Keratinocyte (primary cell): ENCODE results near the gene NAA15. TPM values are rescaled to one million over a fixed set of nuclear protein-coding genes. Genes with fewer than 3 reads are reported as not detected.

Experiments used
- DNase-seq: peaks from one replicate; pipeline ENCODE4 v3.0.0-alpha.2; 2011; ENCODE audit warnings: low read depth, missing footprints, low spot score
- FAIRE-seq: peaks from 2 replicates; lab custom pipeline; 2011; peaks lifted over from hg19 to GRCh38; lab: Jason Lieb, UNC
- H2AFZ ChIP-seq: 2 replicates; pipeline ENCODE4 v1.6.0; 2012; ENCODE audit warnings: low read length, control low read depth, inconsistent platforms; ENCODE audit not compliant: control insufficient read depth
- H3K27ac ChIP-seq: 2 replicates; pipeline ENCODE4 v1.5.1; 2011; ENCODE audit warnings: low read length; ENCODE audit not compliant: control insufficient read depth, insufficient read depth
- H3K27me3 ChIP-seq: 3 replicates; pipeline ENCODE4 v1.6.0; 2011; ENCODE audit warnings: low read length; ENCODE audit not compliant: control insufficient read depth, insufficient read depth; ENCODE audit errors: extremely low read depth
- H3K36me3 ChIP-seq, 2 experiments: 2 replicates in 1 of 2; 3 replicates in 1 of 2; pipeline ENCODE4 v1.5.1; 2011; ENCODE audit warnings: low read length in 2 of 2, mild to moderate bottlenecking in 1 of 2; ENCODE audit not compliant: control insufficient read depth in 2 of 2, insufficient read depth in 2 of 2; ENCODE audit errors: extremely low read depth in 1 of 2
- H3K4me1 ChIP-seq: 3 replicates; pipeline ENCODE4 v1.5.1; 2011; ENCODE audit warnings: low read length; ENCODE audit not compliant: control insufficient read depth, insufficient read depth; ENCODE audit errors: extremely low read depth
- H3K4me2 ChIP-seq: 3 replicates; pipeline ENCODE4 v1.6.0; 2011; ENCODE audit warnings: low read depth, low read length; ENCODE audit not compliant: control insufficient read depth, insufficient read depth; ENCODE audit errors: extremely low read depth
- H3K4me3 ChIP-seq, 3 experiments: fragments of 200-600 bp in 1 of 3; sonication (generic) in 1 of 3; 2 replicates in 2 of 3; 3 replicates in 1 of 3; pipeline ENCODE4 v1.5.1; 2011 to 2016; ENCODE audit warnings: low read length in 3 of 3, mild to moderate bottlenecking in 3 of 3, control low read depth in 2 of 3, inconsistent platforms in 1 of 3, low read depth in 1 of 3, mixed read lengths in 1 of 3, mixed run types in 1 of 3, moderate library complexity in 1 of 3; ENCODE audit not compliant: control insufficient read depth in 2 of 3, insufficient read depth in 2 of 3; ENCODE audit errors: extremely low read depth in 1 of 3
- H3K79me2 ChIP-seq: 2 replicates; pipeline ENCODE4 v1.6.0; 2012; ENCODE audit warnings: low read length; ENCODE audit not compliant: control insufficient read depth, insufficient read depth
- H3K9ac ChIP-seq: 3 replicates; pipeline ENCODE4 v1.6.0; 2011; ENCODE audit warnings: low read length; ENCODE audit not compliant: control insufficient read depth, insufficient read depth; ENCODE audit errors: extremely low read depth
- H3K9me1 ChIP-seq: 3 replicates; pipeline ENCODE4 v1.6.0; 2011; ENCODE audit warnings: low read length; ENCODE audit not compliant: control insufficient read depth, insufficient read depth; ENCODE audit errors: extremely low read depth
- H3K9me3 ChIP-seq: 2 replicates; pipeline ENCODE4 v1.5.1; 2012; ENCODE audit warnings: low read depth, low read length; ENCODE audit not compliant: control insufficient read depth
- H4K20me1 ChIP-seq: 3 replicates; pipeline ENCODE4 v1.6.0; 2011; ENCODE audit warnings: low read length; ENCODE audit not compliant: control insufficient read depth, insufficient read depth; ENCODE audit errors: extremely low read depth
- CTCF ChIP-seq, 3 experiments: IDR thresholded peaks in 1 of 3; conservative IDR thresholded peaks in 1 of 3; optimal IDR thresholded peaks in 1 of 3; 2 replicates in 2 of 3; 3 replicates in 1 of 3; pipeline versions ENCODE3 to v1.5.1; 2011; ENCODE audit warnings: low read length in 3 of 3, mild to moderate bottlenecking in 3 of 3, moderate library complexity in 2 of 3, control low read depth in 1 of 3, inconsistent platforms in 1 of 3; ENCODE audit not compliant: insufficient read depth in 2 of 3; ENCODE audit errors: extremely low read depth in 1 of 3
- EZH2 ChIP-seq: IDR thresholded peaks from one replicate; pipeline ENCODE4 v1.6.1; 2012; ENCODE audit warnings: inconsistent platforms, mild to moderate bottlenecking, low read length, moderate library complexity
- dilution Hi-C: fragments of 300-500 bp; cut with MboI; formaldehyde crosslinking; loops from one replicate; pipeline ENCODE4 v1.7.0; 2020; ENCODE audit warnings: low sequenced_read_pairs; ENCODE audit not compliant: extremely low pct_ligation_motif_present
- polyA plus RNA-seq, 5 experiments: library from polyadenylated mRNA; depleted of rRNA in 3 of 5; stranded (reverse) in 3 of 5; stranded (forward) in 1 of 5; unstranded in 1 of 5; fragments of >200 nt; gene quantifications; 1 replicate in 1 of 5; 2 replicates in 3 of 5; 3 replicates in 1 of 5; pipeline versions ENCODE4 v1.2.1 to v1.2.3, GENCODE V29; 2011 to 2012; ENCODE audit warnings: missing spikeins in 2 of 5, low read depth in 1 of 5, low replicate concordance in 1 of 5

Gene NAA15
- polyA plus RNA-seq, 1 donor (not counting 4 experiments of a cell fraction or from before 2014, with no cell fraction given) = 37.2 TPM

- no peak for TF ChIP-seq CTCF (optimal IDR thresholded peaks at IDR 0.05 in 1 of 3, IDR thresholded peaks at IDR 0.05 in 1 of 3, conservative IDR thresholded peaks at IDR 0.05 in 1 of 3; ENCODE audit: extremely low read depth in 1 of 3, insufficient read depth in 2 of 3, low read length in 3 of 3)
- Histone ChIP-seq H3K9me3 (no peaks in the 10 kb centered on the region), H4K20me1 (peaks cover 17% of the 10 kb centered on the region), H3K79me2 (peaks cover 98% of the 10 kb centered on the region), H3K4me1 (no peaks in the 10 kb centered on the region), H3K9me1 (no peaks in the 10 kb centered on the region), H3K9ac (no peak overlapping the region), H3K4me3 (no peak overlapping the region), H3K27ac (no peak overlapping the region), H3K4me2 (no peak overlapping the region), H3K36me3 (no peaks in the 10 kb centered on the region), H2AFZ (no peak overlapping the region), H3K27me3 (no peaks in the 10 kb centered on the region)
- DNase-seq = no peak
- dilution Hi-C loops = no loop called here
- no peak for FAIRE-seq
Observed at GRCh38 chr4:139316733-139317132, 15.4 kb downstream of the NAA15 start.

GRCh38 chr4:139317635-139318034 lies 16.3 kb downstream of the NAA15 start:
- H3K36me3 ChIP-seq = no peaks in the 10 kb centered on the region
- dilution Hi-C loops = no loop called here
- H3K9ac ChIP-seq = no peak overlapping the region
- H3K9me1 ChIP-seq = no peaks in the 10 kb centered on the region
- H3K4me1 ChIP-seq = no peaks in the 10 kb centered on the region
- no peak for TF ChIP-seq CTCF (optimal IDR thresholded peaks at IDR 0.05 in 1 of 3, IDR thresholded peaks at IDR 0.05 in 1 of 3, conservative IDR thresholded peaks at IDR 0.05 in 1 of 3; ENCODE audit: extremely low read depth in 1 of 3, insufficient read depth in 2 of 3, low read length in 3 of 3)
- TF ChIP-seq EZH2 = no peak
- H4K20me1 ChIP-seq = peaks cover 11% of the 10 kb centered on the region
- no peak overlapping the region for H2AFZ ChIP-seq
- DNase-seq (no peak), FAIRE-seq (no peak)
- H3K4me2 ChIP-seq = no peak overlapping the region
- H3K79me2 ChIP-seq = peaks cover 98% of the 10 kb centered on the region
- no peaks in the 10 kb centered on the region for H3K9me3 ChIP-seq
- no peak overlapping the region for H3K27ac ChIP-seq
- H3K4me3 ChIP-seq = no peak overlapping the region
- no peaks in the 10 kb centered on the region for H3K27me3 ChIP-seq
